IMR-90 (cell line): ENCODE measurements around the gene DIPK1B.

Experiments
- CEBPB ChIP-seq: IDR thresholded peaks from 2 replicates; pipeline ENCODE4 v1.6.1; 2012; ENCODE audit warnings: low read depth, low read length, improper control_type of control experiment
- CTCF ChIP-seq: conservative IDR thresholded peaks from 2 replicates; pipeline ENCODE4 v1.5.1; 2012; ENCODE audit warnings: mild to moderate bottlenecking, low read depth, low read length, improper control_type of control experiment
- MXI1 ChIP-seq: IDR thresholded peaks from 2 replicates; pipeline ENCODE4 v1.6.1; 2012; ENCODE audit warnings: low read depth, mild to moderate bottlenecking, low read length, moderate library complexity, borderline replicate concordance
- POLR2A ChIP-seq: IDR thresholded peaks from 2 replicates; pipeline ENCODE4 v1.6.1; 2012; ENCODE audit warnings: mild to moderate bottlenecking, low read depth, low read length
- RAD21 ChIP-seq: IDR thresholded peaks from 2 replicates; pipeline ENCODE4 v1.6.1; 2012; ENCODE audit warnings: low read length, improper control_type of control experiment
- RFX5 ChIP-seq: IDR thresholded peaks from 2 replicates; pipeline ENCODE4 v1.8.0; 2012; ENCODE audit warnings: low read depth, mild to moderate bottlenecking, low read length, moderate library complexity
- USF2 ChIP-seq: fragments of 150-350 bp; IDR thresholded peaks from 2 replicates; pipeline ENCODE4 v1.6.1; 2017; ENCODE audit warnings: mild to moderate bottlenecking, antibody characterized with exemption, low read length, low read depth

GRCh38 chr9:136723362-136723976 lies 11.1 kb downstream of the DIPK1B start:
- TF ChIP-seq RAD21 (no peak), POLR2A (no peak), MXI1 (no peak), CTCF (no peak), USF2 (no peak), RFX5 (no peak), CEBPB (no peak)
